Measurements from ENCODE around the gene LMTK2. TPM values are rescaled to one million over a fixed set of nuclear protein-coding genes. Genes with fewer than 3 reads are reported as not detected.

The LMTK2 gene
- total and polyA plus RNA-seq, 2 donors (not counting 1 experiment from before 2014, with no cell fraction given): 4.9 to 13.1 TPM

DNA sequence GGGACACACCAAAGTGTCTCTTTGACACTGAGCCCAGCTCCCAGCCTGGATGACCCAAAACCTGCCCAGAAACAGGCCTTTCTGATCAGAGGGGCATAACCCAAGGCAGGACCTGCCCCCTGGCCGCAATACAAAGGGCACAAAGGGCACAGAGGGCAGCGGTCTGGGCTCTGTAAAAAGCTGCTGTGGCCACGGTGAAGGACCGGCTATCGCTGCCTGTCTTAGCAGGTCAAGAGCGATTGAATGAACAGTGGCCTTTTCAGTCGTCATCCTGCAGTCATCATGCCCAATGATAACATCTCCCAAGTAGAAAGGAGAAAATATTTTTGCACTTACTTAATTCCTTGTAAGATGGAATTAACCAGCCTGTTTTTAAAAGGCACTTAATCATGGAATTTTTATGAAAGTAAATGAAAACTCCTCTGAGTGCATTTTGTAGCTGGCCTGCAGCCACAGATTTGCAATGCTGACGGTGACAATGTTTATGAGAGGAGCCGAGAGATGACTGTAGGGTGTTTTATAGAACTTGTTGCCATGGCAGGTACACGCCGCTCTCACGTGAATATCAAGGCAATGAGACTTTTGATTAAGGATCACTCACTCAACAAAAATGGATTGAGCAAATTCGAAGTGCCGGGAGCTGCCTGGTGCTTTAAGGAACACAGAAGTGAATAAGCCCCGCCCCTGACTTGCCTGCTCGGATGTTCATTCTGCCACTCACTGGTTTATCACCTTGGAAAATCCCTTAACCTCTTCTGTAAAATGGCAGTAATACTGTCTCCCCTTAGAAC is 57.2 kb downstream of the LMTK2 start:
- Histone ChIP-seq H3K4me2 (replicated peaks; ENCODE audit: low read depth, low read length, poor library complexity, severe bottlenecking) (no peak overlapping the region), H3K79me2 (ENCODE audit: control insufficient read depth, insufficient read depth, low read length) (peaks cover 4% of the 10 kb centered on the region), H3K4me3 (ENCODE audit: control extremely low read depth in 1 of 5, extremely low read depth in 1 of 5, insufficient read depth in 1 of 5, low read depth in 2 of 5, low read length in 4 of 5) (no peak overlapping the region), H3K36me3 (replicated peaks in 1 of 2; ENCODE audit: control extremely low read depth in 1 of 2, control insufficient read depth in 1 of 2, extremely low read depth in 1 of 2, insufficient read depth in 2 of 2, low read length in 1 of 2) (no peaks in the 10 kb centered on the region), H3K4me1 (ENCODE audit: control insufficient read depth in 2 of 2, insufficient read depth in 2 of 2, low read length in 2 of 2) (peaks cover 3 to 9% of the 10 kb centered on the region in 2 donors), H3K27ac (ENCODE audit: low read length in 2 of 2) (no peak overlapping the region), H2AFZ (ENCODE audit: insufficient read depth, low read depth, low read length, poor library complexity, severe bottlenecking) (no peak overlapping the region), H3K27me3 (replicated peaks in 1 of 4; ENCODE audit: control extremely low read depth in 1 of 4, control insufficient read depth in 3 of 4, insufficient read depth in 4 of 4, low read length in 3 of 4) (peaks cover 0 to 4% (median 0%) of the 10 kb centered on the region in 4 experiments), H3K9ac (ENCODE audit: low read length) (no peak overlapping the region), H3K9me3 (ENCODE audit: control extremely low read depth in 1 of 3, control insufficient read depth in 2 of 3, insufficient read depth in 1 of 3, low read length in 2 of 3) (no peaks in the 10 kb centered on the region), H4K20me1 (ENCODE audit: control insufficient read depth, insufficient read depth, low read length, poor library complexity, severe bottlenecking) (peaks cover 46% of the 10 kb centered on the region)
- Mint-ChIP-seq H3K4me1 (peaks cover 19% of the 10 kb centered on the region), H3K4me3 (no peak overlapping the region), H3K27ac (no peak overlapping the region), H3K27me3 (peaks cover 4% of the 10 kb centered on the region), H3K9me3 (ENCODE audit: insufficient read depth) (no peaks in the 10 kb centered on the region)
- DNase-seq: no peak
- CTCF ChIA-PET: interaction anchor here (1.9 to 11.3 kb wide), 5 partner anchors 16 to 142 kb away, joined by 8 to 383 read pairs (median 77); partner anchors contain the start of gene LMTK2
- no peak for TF ChIP-seq EZH2 (IDR thresholded peaks at IDR 0.05; ENCODE audit: borderline replicate concordance, insufficient read depth, low read depth, low read length, poor library complexity, severe bottlenecking)
- no peak for TF ChIP-seq CTCF (IDR thresholded peaks at IDR 0.05)
- POLR2A ChIA-PET: no interaction called here
- WGBS (ENCODE audit: insufficient coverage): 93% methylated on average over 14 of the region's 16 CpGs
- intact Hi-C loops (cut with micrococcal nuclease): loop anchor here (10.0 kb wide), 1 partner anchor 1059 kb away; no protein-coding TSS in a partner anchor
- no peak for ATAC-seq (ENCODE audit: low read depth)

Measured in B cell (primary cell).